ENCODE measurements around the gene KLHL17. TPM values are rescaled to one million over a fixed set of nuclear protein-coding genes. Genes with fewer than 3 reads are reported as not detected.
"Not testable (repeated sequence)": the region's sequence is repeated elsewhere in the genome, so short reads cannot be mapped to it uniquely, and the experiment has no call there.

KLHL17 gene
- total RNA-seq, 1 donor from 2014 or later = 2.6 TPM

- peak in 1 of 2 donors; percentile 60 for DNase-seq (ENCODE audit: low read depth in 2 of 2)
Measured at GRCh38 chr1:998995-999724, 38.8 kb downstream of the KLHL17 start.

- peak; percentile 86 to 96 for DNase-seq (ENCODE audit: low read depth in 2 of 2)
Measured at GRCh38 chr1:999725-1000356, 39.5 kb downstream of the KLHL17 start, which contains the start of gene HES4. HES4 (minus strand) TSS chr1:1000097; CDS start chr1:999973, 124 bp downstream.

GRCh38 chr1:1000357-1001056, 40.1 kb downstream of the KLHL17 start:
- DNase-seq (ENCODE audit: low read depth in 2 of 2) = peak; percentile 79 to 84

- DNase-seq (ENCODE audit: low read depth in 2 of 2) = no peak
Measured at GRCh38 chr1:1001057-1001783, 40.8 kb downstream of the KLHL17 start.

- no peak for DNase-seq (ENCODE audit: low read depth in 2 of 2)
Measured at GRCh38 chr1:1003618-1004419, 43.4 kb downstream of the KLHL17 start.

GRCh38 chr1:1004420-1004779, 44.0 kb downstream of the KLHL17 start:
- no peak for DNase-seq (ENCODE audit: low read depth in 2 of 2)

- DNase-seq (ENCODE audit: low read depth in 2 of 2) = peak in 1 of 2 donors; percentile 79
Measured at GRCh38 chr1:1004780-1005697, 44.7 kb downstream of the KLHL17 start.

GRCh38 chr1:1005774-1006304, 45.5 kb downstream of the KLHL17 start:
- no peak for DNase-seq (ENCODE audit: low read depth in 2 of 2)

- peak in 1 of 2 donors; percentile 39 for DNase-seq (ENCODE audit: low read depth in 2 of 2)
Measured at GRCh38 chr1:1006305-1007159, 46.1 kb downstream of the KLHL17 start.

- not testable (repeated sequence) for DNase-seq (ENCODE audit: low read depth in 2 of 2)
Measured at GRCh38 chr1:1010131-1010530, 49.7 kb downstream of the KLHL17 start.

- DNase-seq (ENCODE audit: low read depth in 2 of 2) = no peak
Measured at GRCh38 chr1:1011396-1011949, 51.1 kb downstream of the KLHL17 start.

- DNase-seq (ENCODE audit: low read depth in 2 of 2) = not testable (repeated sequence)
Measured at GRCh38 chr1:1012736-1013104, 52.3 kb downstream of the KLHL17 start.

GRCh38 chr1:1013105-1013921, 52.9 kb downstream of the KLHL17 start, which contains the start of gene ISG15:
ISG15 (plus strand) TSS chr1:1013497; CDS start chr1:1013574, 77 bp downstream.
- DNase-seq (ENCODE audit: low read depth in 2 of 2) = peak; percentile 84 to 89

- no peak for DNase-seq (ENCODE audit: low read depth in 2 of 2)
Measured at GRCh38 chr1:1013922-1014648, 53.7 kb downstream of the KLHL17 start.

GRCh38 chr1:1014799-1015681, 54.7 kb downstream of the KLHL17 start:
- peak in 1 of 2 donors; percentile 40 for DNase-seq (ENCODE audit: low read depth in 2 of 2)
